HUES48 (cell line): Measurements from ENCODE around the gene SNAPC1.
A peak's percentile ranks its signal among the peaks of the same experiment; 100 is the strongest.
"Not testable (repeated sequence)": the region's sequence is repeated elsewhere in the genome, so short reads cannot be mapped to it uniquely, and the experiment has no call there.

Source experiments
- H3K27ac ChIP-seq: one replicate; pipeline ENCODE4 v1.7.0; 2013; ENCODE audit warnings: low read depth, low read length, inconsistent platforms
- H3K27me3 ChIP-seq: 2 replicates; pipeline ENCODE4 v1.6.1; 2013; ENCODE audit warnings: mild to moderate bottlenecking, low read length; ENCODE audit not compliant: control insufficient read depth, insufficient read depth
- H3K36me3 ChIP-seq: 2 replicates; pipeline ENCODE4 v1.6.1; 2013; ENCODE audit warnings: low read length; ENCODE audit not compliant: control insufficient read depth, insufficient read depth
- H3K4me1 ChIP-seq: 2 replicates; pipeline ENCODE4 v1.6.1; 2013; ENCODE audit warnings: mild to moderate bottlenecking, low read length; ENCODE audit not compliant: control insufficient read depth, insufficient read depth
- H3K4me3 ChIP-seq: 2 replicates; pipeline ENCODE4 v1.5.1; 2013; ENCODE audit warnings: mild to moderate bottlenecking, low read depth, low read length
- H3K9ac ChIP-seq: 2 replicates; pipeline ENCODE4 v1.6.1; 2013; ENCODE audit warnings: mild to moderate bottlenecking, low read depth, low read length, moderate library complexity
- H3K9me3 ChIP-seq: 2 replicates; pipeline ENCODE4 v1.6.1; 2013; ENCODE audit warnings: low read length; ENCODE audit not compliant: control insufficient read depth, insufficient read depth

The SNAPC1 gene

GRCh38 chr14:61749867-61750266, 12.4 kb upstream of the SNAPC1 start:
- Histone ChIP-seq H3K9ac (no peak overlapping the region), H3K9me3 (no peaks in the 10 kb centered on the region), H3K27me3 (no peaks in the 10 kb centered on the region), H3K4me1 (peaks cover 18% of the 10 kb centered on the region; the same call in 1 of the 2 replicates), H3K27ac (no peak overlapping the region), H3K4me3 (peak overlapping the region; percentile 66; the same call in 1 of the 2 replicates), H3K36me3 (peaks cover 39% of the 10 kb centered on the region)

- H3K9me3 ChIP-seq = peaks cover 6% of the 10 kb centered on the region; the same call in 1 of the 2 replicates
- no peaks in the 10 kb centered on the region for H3K27me3 ChIP-seq
- H3K4me3 ChIP-seq = peak overlapping the region; percentile 66
- H3K4me1 ChIP-seq = peaks cover 20% of the 10 kb centered on the region; the same call in 1 of the 2 replicates
- H3K9ac ChIP-seq = peak overlapping the region; percentile 52; the same call in 1 of the 2 replicates
- H3K36me3 ChIP-seq = peaks cover 29% of the 10 kb centered on the region
- H3K27ac ChIP-seq = no peak overlapping the region
These were observed 11.3 kb upstream of the SNAPC1 start for GRCh38 chr14:61750708-61751474.

DNA sequence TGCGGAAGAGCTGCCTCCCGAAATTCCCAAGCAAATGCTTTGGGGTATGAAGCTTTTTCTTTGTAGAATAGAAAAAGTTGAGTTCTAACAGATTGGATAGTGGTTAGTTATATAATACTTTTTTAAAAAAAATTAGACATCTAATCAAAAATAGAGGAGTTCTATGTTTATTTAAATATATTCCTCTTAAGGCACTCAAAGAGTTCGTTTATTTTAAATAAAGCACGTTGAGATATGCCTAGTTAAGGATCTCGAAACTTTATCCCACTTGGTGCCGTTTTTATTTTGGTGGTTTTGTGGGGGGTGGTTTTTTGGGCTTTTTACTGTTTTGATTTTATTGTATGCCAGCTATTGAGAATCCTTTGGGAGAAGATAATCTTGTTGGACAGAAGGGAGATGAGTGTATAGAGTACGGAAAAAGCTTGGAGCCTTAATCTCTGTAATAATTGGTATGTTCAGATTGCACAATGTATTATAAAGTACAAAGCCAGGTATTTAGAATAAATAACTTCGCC, 10.7 kb upstream of the SNAPC1 start:
- peaks cover 20% of the 10 kb centered on the region; the same call in 1 of the 2 replicates for H3K4me1 ChIP-seq
- no peak overlapping the region for H3K27ac ChIP-seq
- no peaks in the 10 kb centered on the region for H3K27me3 ChIP-seq
- peak overlapping the region; percentile 66 for H3K4me3 ChIP-seq
- peaks cover 23% of the 10 kb centered on the region for H3K36me3 ChIP-seq
- H3K9me3 ChIP-seq = peaks cover 10% of the 10 kb centered on the region
- no peak overlapping the region for H3K9ac ChIP-seq

DNA sequence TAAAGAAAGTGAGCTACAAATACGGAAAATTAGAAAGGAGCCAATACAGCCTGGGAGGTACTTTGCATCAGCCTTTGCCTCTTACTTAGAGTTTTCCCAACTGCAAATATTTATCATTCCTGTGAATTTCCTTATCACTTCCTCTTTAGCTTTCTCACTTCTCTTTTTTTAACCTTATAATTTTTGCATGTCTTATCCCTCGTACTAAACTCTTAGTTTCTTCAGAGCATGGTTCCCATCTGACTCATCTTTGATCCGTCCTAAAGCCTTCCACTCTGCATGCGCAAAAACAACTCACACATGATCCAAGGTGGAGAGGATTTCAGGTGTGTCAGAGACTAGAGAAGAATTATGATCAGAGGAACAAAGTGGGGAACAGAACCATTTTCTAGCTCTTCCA, 9.6 kb upstream of the SNAPC1 start:
- Histone ChIP-seq H3K4me1 (peaks cover 20% of the 10 kb centered on the region; the same call in 1 of the 2 replicates), H3K9me3 (peaks cover 10% of the 10 kb centered on the region), H3K36me3 (peaks cover 12% of the 10 kb centered on the region), H3K27ac (no peak overlapping the region), H3K9ac (no peak overlapping the region), H3K27me3 (no peaks in the 10 kb centered on the region), H3K4me3 (no peak overlapping the region)

GRCh38 chr14:61753631-61754030, 8.6 kb upstream of the SNAPC1 start:
- Histone ChIP-seq H3K27me3 (no peaks in the 10 kb centered on the region), H3K36me3 (peaks cover 2% of the 10 kb centered on the region; the same call in 1 of the 2 replicates), H3K9ac (no peak overlapping the region), H3K9me3 (peaks cover 10% of the 10 kb centered on the region), H3K4me3 (no peak overlapping the region), H3K27ac (peak overlapping the region; percentile 40), H3K4me1 (peaks cover 20% of the 10 kb centered on the region; the same call in 1 of the 2 replicates)

- H3K4me1 ChIP-seq = peaks cover 12% of the 10 kb centered on the region; the same call in 1 of the 2 replicates
- H3K9ac ChIP-seq = no peak overlapping the region
- H3K27ac ChIP-seq = peak overlapping the region; percentile 43
- peaks cover 10% of the 10 kb centered on the region for H3K9me3 ChIP-seq
- no peaks in the 10 kb centered on the region for H3K27me3 ChIP-seq
- H3K36me3 ChIP-seq = no peaks in the 10 kb centered on the region
- no peak overlapping the region for H3K4me3 ChIP-seq
These were observed 7.4 kb upstream of the SNAPC1 start for GRCh38 chr14:61754627-61755381.

DNA sequence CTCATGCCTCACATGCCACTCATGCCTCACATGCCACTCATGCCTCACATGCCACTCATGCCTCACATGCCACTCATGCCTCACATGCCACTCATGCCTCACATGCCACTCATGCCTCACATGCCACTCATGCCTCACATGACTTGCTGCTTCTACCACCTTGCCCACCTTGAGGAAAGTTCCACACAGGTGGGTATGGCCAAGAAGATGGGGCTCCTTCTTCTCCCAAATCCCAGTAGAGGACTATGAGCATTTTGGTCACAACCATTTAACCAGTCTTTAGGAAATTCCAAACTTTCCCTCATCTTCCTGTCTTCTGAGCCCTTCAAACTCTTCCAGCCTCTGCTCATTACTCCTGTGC, 6.9 kb upstream of the SNAPC1 start:
- H3K27me3 ChIP-seq, H3K27ac ChIP-seq: not testable (repeated sequence)

DNA sequence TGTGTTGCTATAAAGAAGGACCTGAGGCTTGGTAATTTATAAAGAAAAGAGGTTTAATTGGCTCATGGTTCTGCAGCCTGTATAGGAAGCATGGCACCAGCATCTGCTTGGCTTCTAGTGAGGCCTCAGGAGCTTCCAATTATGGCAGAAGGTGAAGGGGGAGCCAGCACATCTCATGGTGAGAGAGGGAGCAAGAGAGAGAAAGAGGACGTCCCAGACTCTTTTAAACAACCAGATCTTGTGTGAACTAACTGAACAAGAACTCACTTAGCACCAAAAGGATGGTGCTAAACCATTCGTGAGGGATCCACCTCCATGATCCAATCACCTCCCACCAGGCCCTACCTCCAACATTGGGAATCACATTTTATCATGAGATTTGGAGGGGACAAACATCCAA, 6.1 kb upstream of the SNAPC1 start:
- Histone ChIP-seq H3K4me1 (peaks cover 6% of the 10 kb centered on the region; the same call in 1 of the 2 replicates), H3K4me3 (no peak overlapping the region), H3K9me3 (peaks cover 10% of the 10 kb centered on the region), H3K36me3 (no peaks in the 10 kb centered on the region), H3K9ac (no peak overlapping the region), H3K27me3 (no peaks in the 10 kb centered on the region), H3K27ac (no peak overlapping the region)

More for the DNA sequence above, 6.9 kb upstream of the SNAPC1 start:
- peaks cover 10% of the 10 kb centered on the region for H3K9me3 ChIP-seq
- not testable (repeated sequence) for H3K4me3 ChIP-seq, H3K36me3 ChIP-seq, H3K4me1 ChIP-seq, H3K9ac ChIP-seq

DNA sequence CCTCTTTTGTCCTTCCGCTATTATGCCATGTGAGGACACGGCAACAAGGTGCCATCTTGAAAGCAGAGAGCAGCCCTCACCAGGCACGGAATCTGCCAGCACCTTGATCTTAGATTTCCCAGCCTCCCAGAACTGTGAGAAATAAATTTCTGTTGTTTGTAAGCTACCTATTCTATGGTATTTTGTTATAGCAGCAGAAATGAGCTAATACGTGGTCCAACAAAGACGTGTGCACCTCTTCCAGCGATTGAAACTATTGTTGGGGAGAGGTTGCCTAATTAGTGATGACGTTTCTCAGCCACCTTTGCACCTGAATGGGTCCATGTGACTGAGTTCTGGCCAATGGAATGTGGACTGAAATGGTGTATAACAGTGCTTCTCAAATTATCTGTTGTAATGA, 2.3 kb upstream of the SNAPC1 start:
- Histone ChIP-seq H3K4me1 (peaks cover 23% of the 10 kb centered on the region), H3K27me3 (no peaks in the 10 kb centered on the region), H3K9me3 (peaks cover 10% of the 10 kb centered on the region), H3K36me3 (no peaks in the 10 kb centered on the region), H3K9ac (no peak overlapping the region), H3K4me3 (no peak overlapping the region), H3K27ac (no peak overlapping the region)

- H3K36me3 ChIP-seq = 0 out of 2 replicates have a peak, but pooled peaks cover 3% of the 10 kb centered on the region
- H3K4me1 ChIP-seq = peaks cover 31% of the 10 kb centered on the region
- H3K9ac ChIP-seq = peak overlapping the region; percentile 21; the same call in 1 of the 2 replicates
- H3K27me3 ChIP-seq = no peaks in the 10 kb centered on the region
- H3K27ac ChIP-seq = peak overlapping the region; percentile 82
- H3K9me3 ChIP-seq = no peaks in the 10 kb centered on the region
- H3K4me3 ChIP-seq = peak overlapping the region; percentile 97
These were observed 663 bp upstream of the SNAPC1 start for GRCh38 chr14:61761557-61761956.
